CMK (cell line): ENCODE data around the gene MADD.
"Not testable (repeated sequence)": the region's sequence is repeated elsewhere in the genome, so short reads cannot be mapped to it uniquely, and the experiment has no call there.

Experiments used
- DNase-seq: peaks from one replicate; pipeline ENCODE4 v3.0.0-alpha.2; 2010; ENCODE audit warnings: low read depth

The MADD gene

GRCh38 chr11:47325271-47326041, 55.5 kb downstream of the MADD start:
- DNase-seq = no peak

- DNase-seq = no peak
Observed at GRCh38 chr11:47326198-47326597, 56.3 kb downstream of the MADD start.

- DNase-seq = no peak
Observed at GRCh38 chr11:47327025-47327424, 57.1 kb downstream of the MADD start.

GRCh38 chr11:47327949-47328348, 58.0 kb downstream of the MADD start:
- no peak for DNase-seq

- no peak for DNase-seq
Observed at GRCh38 chr11:47328449-47329390, 58.8 kb downstream of the MADD start.

- no peak for DNase-seq
Observed at GRCh38 chr11:47329431-47329986, 59.6 kb downstream of the MADD start.

GRCh38 chr11:47329987-47330931, 60.3 kb downstream of the MADD start:
- DNase-seq = no peak

- no peak for DNase-seq
Observed at GRCh38 chr11:47331454-47332302, 61.7 kb downstream of the MADD start.

GRCh38 chr11:47332303-47332711, 62.4 kb downstream of the MADD start:
- no peak for DNase-seq

- no peak for DNase-seq
Observed at GRCh38 chr11:47332791-47333525, 63.0 kb downstream of the MADD start.

- DNase-seq = no peak
Observed at GRCh38 chr11:47333526-47333845, 63.6 kb downstream of the MADD start.

- no peak for DNase-seq
Observed at GRCh38 chr11:47333886-47334443, 64.0 kb downstream of the MADD start.

- not testable (repeated sequence) for DNase-seq
Observed at GRCh38 chr11:47334699-47335411, 64.9 kb downstream of the MADD start.

- no peak for DNase-seq
Observed at GRCh38 chr11:47335733-47336132, 65.8 kb downstream of the MADD start.

GRCh38 chr11:47336595-47336994, 66.7 kb downstream of the MADD start:
- no peak for DNase-seq

- DNase-seq = no peak
Observed at GRCh38 chr11:47337229-47337924, 67.4 kb downstream of the MADD start.

- no peak for DNase-seq
Observed at GRCh38 chr11:47338396-47339241, 68.7 kb downstream of the MADD start.

GRCh38 chr11:47340010-47340409, 70.1 kb downstream of the MADD start:
- no peak for DNase-seq
